Right lobe of liver (tissue), 6 donors: ENCODE measurements around the gene SCN1A. TPM values are rescaled to one million over a fixed set of nuclear protein-coding genes. Genes with fewer than 3 reads are reported as not detected.
A peak's percentile ranks its signal among the peaks of the same experiment; 100 is the strongest.

ENCODE experiments used
- ATAC-seq, 4 donors: fragments of 200-7000 bp; cut with Tn5 transposase; one replicate each; pipeline ENCODE4 v1.9.1; 2020; ENCODE audit warnings: mild to moderate bottlenecking in 4 of 4, moderate library complexity in 4 of 4
- DNase-seq, 3 donors: peaks; one replicate each; pipeline ENCODE4 v3.0.0-alpha.2; 2020
- H3K27ac ChIP-seq, 3 donors: fragments of 200-600 bp; one replicate each; pipeline ENCODE4 v1.8.0; 2022
- H3K27me3 ChIP-seq, 2 donors: fragments of 200-600 bp; one replicate each; pipeline ENCODE4 v1.8.0; 2022
- H3K36me3 ChIP-seq, 4 donors: fragments of 200-600 bp; sonication (generic) in 1 of 4; one replicate each; pipeline versions ENCODE4 v1.5.1 to v1.8.0; 2017 to 2022; ENCODE audit warnings: control low read depth in 1 of 4
- H3K4me1 ChIP-seq, 4 donors: fragments of 200-600 bp; sonication (generic) in 1 of 4; one replicate each; pipeline versions ENCODE4 v1.5.1 to v1.8.0; 2017 to 2022; ENCODE audit warnings: control low read depth in 1 of 4
- H3K4me3 ChIP-seq, 3 donors: fragments of 200-600 bp; one replicate each; pipeline ENCODE4 v1.8.0; 2022
- H3K9me3 ChIP-seq, 4 donors: fragments of 200-600 bp; sonication (generic) in 1 of 4; one replicate each; pipeline versions ENCODE4 v1.5.1 to v1.8.0; 2017 to 2022; ENCODE audit warnings: control low read depth in 1 of 4
- POLR2A ChIP-seq: fragments of 450-650 bp; IDR thresholded peaks from one replicate; pipeline ENCODE4 v1.6.1; 2017; ENCODE audit warnings: antibody characterized with exemption, mild to moderate bottlenecking
- WGBS: methylation state at CpG from one replicate; pipeline ENCODE4 v1.1.6; 2018; ENCODE audit warnings: low coverage, low lambda C conversion rate; ENCODE audit not compliant: insufficient coverage; ENCODE audit errors: missing lambda C conversion rate; 5-methylcytosine and 5-hydroxymethylcytosine counted together
- intact Hi-C, 2 donors: fragments of 100-400 bp; cut with DNase I; formaldehyde crosslinking; loops; one replicate each; pipeline versions ENCODE4 v1.11.2 to v1.14.1; 2022
- long read RNA-seq: library from polyadenylated mRNA; unstranded; transcript quantifications from one replicate; pipeline ENCODE4 v2.0.0, GENCODE V29; 2019
- total RNA-seq, 6 experiments: library from RNA; depleted of rRNA in 2 of 6; stranded (reverse); fragments of >200 nt in 2 of 6; fragmentation: NEBNext Ultra II Directional in 3 of 6; extraction: Animal tissue kit (Norgen Biotek cat#: 25700) in 3 of 6; gene quantifications; one replicate each; pipeline versions ENCODE4 v1.1.0 to v1.2.4, GENCODE V29; 2016 to 2023
- TF ChIP-seq, protein P1 (sequence below), 4 donors: fragments of 200-600 bp in 3 of 4; fragments of 450-650 bp in 1 of 4; IDR thresholded peaks; one replicate each; pipeline versions ENCODE4 v1.5.1 to v1.8.0; 2016 to 2022; ENCODE audit warnings: antibody characterized with exemption in 4 of 4, mild to moderate bottlenecking in 2 of 4
- donor health status: DM: no; HTN: yes; CAD: no.
- donor health status: DM: no; HTN: no; CAD: no.
- donor health status: DM: no; HTN: no; CAD: no.
- donor health status: DM: no; HTN: yes; CAD: no.
- donor health status: DM: no; HTN: yes; CAD: no.

The SCN1A gene
- total RNA-seq: not detected
- long read RNA-seq: 0 reads

DNA sequence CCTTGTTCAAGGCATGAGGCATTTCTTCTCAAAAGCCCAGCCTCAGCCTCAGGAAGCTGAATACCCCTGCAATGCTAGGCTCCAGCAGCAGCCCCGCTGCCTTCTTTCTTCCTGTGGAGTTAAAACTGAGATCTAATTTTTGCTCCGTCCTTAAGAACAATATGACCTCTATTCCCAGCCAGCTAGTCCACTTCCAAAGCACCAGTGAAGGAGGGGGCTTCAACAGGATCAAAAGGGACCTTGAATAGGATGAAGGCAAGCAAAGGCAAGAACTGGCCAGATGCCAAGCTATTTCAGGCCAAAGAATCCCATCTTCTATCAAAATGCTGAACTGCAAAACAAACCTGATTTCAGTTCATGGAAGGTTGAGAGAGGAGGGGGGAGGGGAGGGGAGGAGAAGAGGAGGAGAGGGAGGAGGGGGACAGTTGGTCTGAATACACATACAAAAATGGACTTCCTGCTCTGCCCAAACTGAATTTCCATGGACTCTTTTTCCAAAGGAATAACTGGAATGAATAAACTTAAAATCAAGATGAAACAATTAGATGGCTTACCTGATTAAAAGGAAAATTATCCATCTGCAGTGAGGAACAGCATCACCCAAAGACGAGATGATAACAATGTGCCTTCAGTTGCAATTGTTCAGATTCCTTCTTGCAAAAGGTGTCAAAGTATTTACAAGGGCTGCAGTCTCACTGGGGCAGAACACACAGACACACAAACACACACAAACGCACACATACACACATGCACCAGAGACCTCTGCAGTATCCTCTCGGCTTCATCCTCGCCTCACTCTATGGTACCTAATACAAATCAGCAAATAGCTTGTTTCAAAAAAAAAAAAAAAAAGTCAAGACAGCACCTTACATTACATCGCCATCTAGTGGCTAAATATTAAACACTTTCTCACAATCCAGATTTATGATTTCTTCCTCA lies at the start of gene SCN1A:
TSS of gene SCN1A (minus strand) at position 804 of the 939 bp plus-strand sequence. CDS start 54,399 bp downstream, outside the sequence.
- ATAC-seq (peak; percentile 64 to 78 (median 74)), DNase-seq (no peak)
- no peak within 1 kb of the TSS for H3K4me3 ChIP-seq
- no peak within 1 kb of the TSS for H3K27ac ChIP-seq
- H3K36me3 ChIP-seq: no peaks in the 10 kb centered on the region
- H3K27me3 ChIP-seq: no peaks in the 10 kb centered on the region
- intact Hi-C loops: loop anchor here in 1 of 2 donors (10.0 kb wide), 1 partner anchor 173 kb away; the partner anchor contains the start of gene TTC21B
- no peaks in the 10 kb centered on the region for H3K4me1 ChIP-seq
- no peak for TF ChIP-seq POLR2A
- TF ChIP-seq, protein P1, sequence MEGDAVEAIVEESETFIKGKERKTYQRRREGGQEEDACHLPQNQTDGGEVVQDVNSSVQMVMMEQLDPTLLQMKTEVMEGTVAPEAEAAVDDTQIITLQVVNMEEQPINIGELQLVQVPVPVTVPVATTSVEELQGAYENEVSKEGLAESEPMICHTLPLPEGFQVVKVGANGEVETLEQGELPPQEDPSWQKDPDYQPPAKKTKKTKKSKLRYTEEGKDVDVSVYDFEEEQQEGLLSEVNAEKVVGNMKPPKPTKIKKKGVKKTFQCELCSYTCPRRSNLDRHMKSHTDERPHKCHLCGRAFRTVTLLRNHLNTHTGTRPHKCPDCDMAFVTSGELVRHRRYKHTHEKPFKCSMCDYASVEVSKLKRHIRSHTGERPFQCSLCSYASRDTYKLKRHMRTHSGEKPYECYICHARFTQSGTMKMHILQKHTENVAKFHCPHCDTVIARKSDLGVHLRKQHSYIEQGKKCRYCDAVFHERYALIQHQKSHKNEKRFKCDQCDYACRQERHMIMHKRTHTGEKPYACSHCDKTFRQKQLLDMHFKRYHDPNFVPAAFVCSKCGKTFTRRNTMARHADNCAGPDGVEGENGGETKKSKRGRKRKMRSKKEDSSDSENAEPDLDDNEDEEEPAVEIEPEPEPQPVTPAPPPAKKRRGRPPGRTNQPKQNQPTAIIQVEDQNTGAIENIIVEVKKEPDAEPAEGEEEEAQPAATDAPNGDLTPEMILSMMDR (IDR thresholded peaks at IDR 0.05): peak; percentile 44 to 73 (median 66)
- H3K9me3 ChIP-seq: no peaks in the 10 kb centered on the region
- WGBS: 18% methylated on average over 7 of the region's 7 CpGs

DNA sequence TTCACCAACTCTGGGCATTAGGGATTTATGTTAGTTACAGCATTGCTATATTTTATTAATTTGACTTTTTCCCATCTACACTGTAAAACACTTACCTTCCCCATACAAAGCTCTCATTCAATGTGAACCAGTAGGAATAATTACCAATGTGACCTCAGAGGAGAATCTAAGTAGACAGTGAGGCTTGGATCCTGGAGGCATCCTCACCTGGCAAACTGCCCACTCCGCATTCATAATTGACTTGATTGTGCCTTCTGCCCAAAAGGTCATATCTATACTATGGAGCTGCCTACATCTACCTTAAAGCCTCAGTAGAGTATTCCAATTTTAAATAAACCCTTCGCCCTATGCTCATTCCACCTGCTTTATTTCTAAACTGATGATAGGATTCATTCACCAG lies 45.4 kb upstream of the SCN1A start:
- H3K27me3 ChIP-seq: no peaks in the 10 kb centered on the region
- H3K4me3 ChIP-seq: no peak overlapping the region
- H3K9me3 ChIP-seq: no peaks in the 10 kb centered on the region
- ATAC-seq: no peak
- intact Hi-C loops: no loop called here
- H3K27ac ChIP-seq: no peak overlapping the region
- TF ChIP-seq, protein P1 (IDR thresholded peaks at IDR 0.05): no peak
- no peak for TF ChIP-seq POLR2A
- no peaks in the 10 kb centered on the region for H3K4me1 ChIP-seq
- WGBS: 56% methylated on average over 2 of the region's 2 CpGs
- no peaks in the 10 kb centered on the region for H3K36me3 ChIP-seq
- DNase-seq: no peak

DNA sequence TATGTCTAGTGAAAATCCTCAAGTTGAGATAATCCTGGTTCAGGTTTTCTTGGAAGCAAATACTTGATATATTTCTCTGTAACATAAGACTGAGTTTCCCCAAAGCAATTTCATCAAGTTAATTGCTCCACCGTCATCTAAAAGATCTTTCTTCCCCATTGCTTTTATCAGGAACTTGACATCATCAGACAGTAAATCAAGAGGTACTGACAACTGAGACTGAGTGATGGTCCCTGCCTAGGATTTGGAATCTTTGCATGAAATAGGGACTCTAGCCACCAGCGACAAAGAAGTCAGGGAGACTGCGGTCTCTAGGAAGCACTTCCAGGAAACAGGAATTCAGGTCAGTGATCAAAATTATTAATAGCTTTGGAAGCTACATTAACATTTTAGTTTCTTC lies 43.4 kb upstream of the SCN1A start:
- Histone ChIP-seq H3K27me3 (no peaks in the 10 kb centered on the region), H3K9me3 (no peaks in the 10 kb centered on the region), H3K27ac (no peak overlapping the region), H3K4me3 (no peak overlapping the region), H3K4me1 (no peaks in the 10 kb centered on the region), H3K36me3 (no peaks in the 10 kb centered on the region)
- DNase-seq: no peak
- intact Hi-C loops: no loop called here
- WGBS: 60% methylated on average over 3 of the region's 3 CpGs
- no peak for ATAC-seq
- TF ChIP-seq, protein P1 (IDR thresholded peaks at IDR 0.05): no peak
- TF ChIP-seq POLR2A: no peak

DNA sequence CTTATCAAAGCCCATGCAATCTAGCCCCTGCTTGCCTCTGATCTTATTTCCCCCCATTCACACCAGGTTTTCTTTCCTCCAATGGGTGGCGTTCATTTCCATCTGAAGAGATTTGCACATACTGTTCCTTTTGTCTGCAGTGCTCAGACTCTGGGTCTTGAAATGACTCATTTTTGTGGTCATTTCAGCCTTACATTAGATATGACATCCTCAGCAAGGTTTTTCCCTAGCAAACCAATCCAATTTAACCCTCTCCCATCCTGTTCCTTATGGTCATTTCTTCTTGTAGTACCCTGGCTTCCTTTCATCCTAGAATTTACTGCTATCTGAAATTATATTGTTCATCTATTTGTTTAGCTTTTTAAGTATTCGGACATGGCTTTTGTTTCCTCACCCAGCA lies 42.5 kb upstream of the SCN1A start:
- H3K4me3 ChIP-seq: no peak overlapping the region
- H3K36me3 ChIP-seq: no peaks in the 10 kb centered on the region
- H3K4me1 ChIP-seq: no peaks in the 10 kb centered on the region
- DNase-seq (no peak), ATAC-seq (no peak)
- no peak for TF ChIP-seq POLR2A
- TF ChIP-seq, protein P1 (IDR thresholded peaks at IDR 0.05): no peak
- H3K9me3 ChIP-seq: no peaks in the 10 kb centered on the region
- WGBS: 64% methylated on average over 2 of the region's 2 CpGs
- no peaks in the 10 kb centered on the region for H3K27me3 ChIP-seq
- H3K27ac ChIP-seq: no peak overlapping the region
- intact Hi-C loops: no loop called here
